Panc1 (cell line): Measurements from ENCODE around the gene SRCIN1. TPM values are rescaled to one million over a fixed set of nuclear protein-coding genes. Genes with fewer than 3 reads are reported as not detected.

ENCODE experiments used
- ATAC-seq: fragments of 200-7000 bp; cut with Tn5 transposase; 2 replicates; pipeline ENCODE4 v1.9.1; 2020; ENCODE audit warnings: mild to moderate bottlenecking, moderate library complexity
- BruUV-seq: library from RNA; stranded (reverse); fragments of 400-500 nt; replicated peaks from 2 replicates; lab custom pipeline; 2021; lab: Mats Ljungman, UMichigan
- CTCF ChIA-PET: fragments of 300-600 bp; sonication (Branson Sonifier 250); formaldehyde crosslinking; loops from one replicate; lab custom pipeline; 2022; ENCODE audit warnings: antibody characterized with exemption; lab: Charles Lee
- POLR2A ChIA-PET: fragments of 300-600 bp; sonication (Branson Sonifier 250); formaldehyde crosslinking; loops from one replicate; lab custom pipeline; 2022; ENCODE audit warnings: antibody characterized with exemption; lab: Charles Lee
- DNase-seq: peaks from one replicate; pipeline ENCODE4 v3.0.0-alpha.2; 2010; ENCODE audit warnings: low read depth, low spot score
- H3K27ac ChIP-seq: 2 replicates; pipeline ENCODE4 v1.5.1; 2011; ENCODE audit warnings: mild to moderate bottlenecking, low read length, inconsistent platforms
- H3K27me3 ChIP-seq: fragments of 200-500 bp; sonication (Bioruptor generic); 2 replicates; pipeline ENCODE4 v1.6.0; 2014; ENCODE audit warnings: low read length, inconsistent platforms; ENCODE audit not compliant: control insufficient read depth, insufficient read depth
- H3K36me3 ChIP-seq: fragments of 200-500 bp; sonication (Bioruptor generic); 2 replicates; pipeline ENCODE4 v1.5.1; 2014; ENCODE audit warnings: inconsistent platforms, mild to moderate bottlenecking, low read length, moderate library complexity; ENCODE audit not compliant: control insufficient read depth, insufficient read depth
- H3K4me1 ChIP-seq: 2 replicates; pipeline ENCODE4 v1.5.1; 2011; ENCODE audit warnings: inconsistent platforms, mild to moderate bottlenecking, low read length, moderate library complexity; ENCODE audit not compliant: control insufficient read depth, insufficient read depth
- H3K4me3 ChIP-seq, 2 experiments: 2 replicates each; pipeline ENCODE4 v1.5.1; 2011 to 2012; ENCODE audit warnings: low read depth in 2 of 2, low read length in 2 of 2, mild to moderate bottlenecking in 2 of 2, inconsistent platforms in 1 of 2, moderate library complexity in 1 of 2
- H3K9me3 ChIP-seq: fragments of 200-500 bp; sonication (Bioruptor generic); 2 replicates; pipeline ENCODE4 v1.5.1; 2014; ENCODE audit warnings: low read depth, mild to moderate bottlenecking, inconsistent platforms, low read length, moderate library complexity; ENCODE audit not compliant: control insufficient read depth, insufficient read depth
- CTCF ChIP-seq: fragments of 450-650 bp; IDR thresholded peaks from 2 replicates; pipeline ENCODE4 v1.5.1; 2017; ENCODE audit warnings: mild to moderate bottlenecking
- POLR2AphosphoS5 ChIP-seq: IDR thresholded peaks from 2 replicates; pipeline ENCODE4 v1.6.1; 2012; ENCODE audit warnings: mild to moderate bottlenecking, low read depth, low read length, moderate library complexity
- REST ChIP-seq, 2 experiments: IDR thresholded peaks; 2 replicates each; pipeline ENCODE4 v1.6.1; 2011 to 2012; ENCODE audit warnings: low read depth in 2 of 2, control low read depth in 1 of 2, low read length in 1 of 2, mild to moderate bottlenecking in 1 of 2, moderate library complexity in 1 of 2; ENCODE audit not compliant: insufficient read depth in 1 of 2
- SIN3A ChIP-seq: IDR thresholded peaks from 2 replicates; pipeline ENCODE4 v1.6.1; 2012; ENCODE audit warnings: low read depth, mild to moderate bottlenecking, low read length, moderate library complexity, borderline replicate concordance; ENCODE audit not compliant: insufficient read depth
- TCF7L2 ChIP-seq: IDR thresholded peaks from 2 replicates; pipeline ENCODE4 v1.6.1; 2011; ENCODE audit warnings: mild to moderate bottlenecking, low read depth, low read length, inconsistent platforms
- in situ Hi-C: cut with HindIII; loops from 2 replicates; pipeline ENCODE4 v1.10.0; 2016; ENCODE audit warnings: low sequenced_read_pairs, low pct_unique_long_range_greater_than_20kb
- intact Hi-C: fragments of 100-400 bp; cut with micrococcal nuclease; formaldehyde crosslinking; loops from one replicate; pipeline ENCODE4 v1.10.0; 2022; ENCODE audit not compliant: unreplicated experiment
- total RNA-seq: library from RNA; stranded (reverse); gene quantifications from one replicate; pipeline ENCODE4 v1.2.1, GENCODE V29; 2021; ENCODE audit not compliant: unreplicated experiment

The SRCIN1 gene
- total RNA-seq, 1 experiment from 2014 or later, result 12.8 TPM

- Histone ChIP-seq H3K4me3 (no peak overlapping the region), H3K9me3 (no peaks in the 10 kb centered on the region), H3K4me1 (peaks cover 16% of the 10 kb centered on the region), H3K27ac (no peak overlapping the region), H3K27me3 (no peaks in the 10 kb centered on the region), H3K36me3 (no peaks in the 10 kb centered on the region)
- ChIA-PET POLR2A (no interaction called here), CTCF (interaction anchor here (0.5 kb wide), 1 partner anchor 245 kb away, joined by 3 read pairs; no protein-coding TSS in a partner anchor)
- ATAC-seq, result no peak
- in situ Hi-C loops (no loop called here), intact Hi-C loops (no loop called here)
- no TSS peak for BruUV-seq
- no peak for DNase-seq
- TF ChIP-seq SIN3A, result no peak
- no peak for TF ChIP-seq REST (IDR thresholded peaks at IDR 0.05; ENCODE audit: insufficient read depth in 1 of 2, low read depth in 2 of 2, low read length in 1 of 2)
- no peak for TF ChIP-seq POLR2AphosphoS5
- TF ChIP-seq CTCF, result no peak
- TF ChIP-seq TCF7L2, result no peak
These were observed 11.6 kb downstream of the SRCIN1 start for GRCh38 chr17:38594152-38594551.

- H3K27me3 ChIP-seq, result no peaks in the 10 kb centered on the region
- peaks cover 16% of the 10 kb centered on the region for H3K4me1 ChIP-seq
- no peak for TF ChIP-seq SIN3A
- no peak for TF ChIP-seq CTCF
- no peak for TF ChIP-seq REST (IDR thresholded peaks at IDR 0.05; ENCODE audit: insufficient read depth in 1 of 2, low read depth in 2 of 2, low read length in 1 of 2)
- TF ChIP-seq TCF7L2, result no peak
- no peak for TF ChIP-seq POLR2AphosphoS5
- no peak for ATAC-seq
- no peaks in the 10 kb centered on the region for H3K36me3 ChIP-seq
- no TSS peak for BruUV-seq
- no peaks in the 10 kb centered on the region for H3K9me3 ChIP-seq
- no peak for DNase-seq
- H3K4me3 ChIP-seq, result no peak overlapping the region
- ChIA-PET POLR2A (no interaction called here), CTCF (no interaction called here)
- intact Hi-C loops, result no loop called here
- in situ Hi-C loops, result no loop called here
- peak overlapping the region; percentile 17; the same call in 1 of the 2 replicates for H3K27ac ChIP-seq
These were observed 13.3 kb downstream of the SRCIN1 start for GRCh38 chr17:38592487-38592886.
